NCI-H526 treated with DMSO at 0.1 percent for 48 hours (cell line): ENCODE measurements around the gene ECE1.
"Not testable (repeated sequence)": the region's sequence is repeated elsewhere in the genome, so short reads cannot be mapped to it uniquely, and the experiment has no call there.

Source experiments
- DNase-seq: peaks from one replicate; lab custom pipeline; 2025; lab: John Stamatoyannopoulos, UW

ECE1 gene

GRCh38 chr1:21251773-21252471, 38.3 kb downstream of the ECE1 start:
- no peak for DNase-seq

GRCh38 chr1:21249940-21250493, 40.2 kb downstream of the ECE1 start:
- no peak for DNase-seq

GRCh38 chr1:21247892-21248715, 42.2 kb downstream of the ECE1 start:
- DNase-seq, result no peak

GRCh38 chr1:21246905-21247642, 43.2 kb downstream of the ECE1 start:
- DNase-seq, result no peak

GRCh38 chr1:21245688-21246229, 44.5 kb downstream of the ECE1 start:
- DNase-seq, result no peak

- no peak for DNase-seq
Measured at GRCh38 chr1:21244986-21245687, 45.1 kb downstream of the ECE1 start.

- DNase-seq, result no peak
Measured at GRCh38 chr1:21244154-21244553, 46.1 kb downstream of the ECE1 start.

GRCh38 chr1:21242846-21243245, 47.4 kb downstream of the ECE1 start:
- DNase-seq, result no peak

- DNase-seq, result no peak
Measured at GRCh38 chr1:21241771-21242581, 48.3 kb downstream of the ECE1 start.

GRCh38 chr1:21240706-21241105, 49.6 kb downstream of the ECE1 start:
- DNase-seq, result no peak

GRCh38 chr1:21239221-21239620, 51.0 kb downstream of the ECE1 start:
- no peak for DNase-seq

GRCh38 chr1:21238141-21238800, 52.0 kb downstream of the ECE1 start:
- no peak for DNase-seq

- DNase-seq, result no peak
Measured at GRCh38 chr1:21237446-21238088, 52.7 kb downstream of the ECE1 start.

- DNase-seq, result no peak
Measured at GRCh38 chr1:21236178-21236577, 54.1 kb downstream of the ECE1 start.

- DNase-seq, result no peak
Measured at GRCh38 chr1:21234779-21235178, 55.5 kb downstream of the ECE1 start.

GRCh38 chr1:21233490-21233889, 56.8 kb downstream of the ECE1 start:
- DNase-seq, result no peak

GRCh38 chr1:21232044-21232443, 58.2 kb downstream of the ECE1 start:
- no peak for DNase-seq

- no peak for DNase-seq
Measured at GRCh38 chr1:21229246-21230000, 60.8 kb downstream of the ECE1 start.

GRCh38 chr1:21228224-21228623, 62.0 kb downstream of the ECE1 start:
- not testable (repeated sequence) for DNase-seq
